ENCODE measurements around the gene PALD1.

Gene PALD1

GRCh38 chr10:70538195-70538520 is 59.6 kb downstream of the PALD1 start:
- DNase-seq: no peak

GRCh38 chr10:70538731-70539338 is 60.3 kb downstream of the PALD1 start:
- no peak for DNase-seq

- no peak for DNase-seq
Measured at GRCh38 chr10:70539471-70539870, 60.9 kb downstream of the PALD1 start.

- no peak for DNase-seq
Measured at GRCh38 chr10:70540089-70540788, 61.7 kb downstream of the PALD1 start.

GRCh38 chr10:70540789-70541360 is 62.3 kb downstream of the PALD1 start:
- no peak for DNase-seq

- DNase-seq: no peak
Measured at GRCh38 chr10:70541736-70542564, 63.4 kb downstream of the PALD1 start.

- no peak for DNase-seq
Measured at GRCh38 chr10:70542565-70542938, 64.0 kb downstream of the PALD1 start.

- DNase-seq: no peak
Measured at GRCh38 chr10:70543911-70544310, 65.3 kb downstream of the PALD1 start.

- DNase-seq: no peak
Measured at GRCh38 chr10:70544431-70545340, 66.1 kb downstream of the PALD1 start.

- no peak for DNase-seq
Measured at GRCh38 chr10:70546584-70546983, 68.0 kb downstream of the PALD1 start.

GRCh38 chr10:70549351-70549961 is 70.9 kb downstream of the PALD1 start:
- DNase-seq: no peak

- DNase-seq: no peak
Measured at GRCh38 chr10:70549962-70550458, 71.4 kb downstream of the PALD1 start.

GRCh38 chr10:70550459-70550858 is 71.9 kb downstream of the PALD1 start:
- DNase-seq: no peak

GRCh38 chr10:70551466-70551865 is 72.9 kb downstream of the PALD1 start:
- DNase-seq: no peak

- DNase-seq: no peak
Measured at GRCh38 chr10:70551971-70552422, 73.4 kb downstream of the PALD1 start.

- no peak for DNase-seq
Measured at GRCh38 chr10:70552586-70552985, 74.0 kb downstream of the PALD1 start.

- DNase-seq: no peak
Measured at GRCh38 chr10:70555371-70555770, 76.8 kb downstream of the PALD1 start.

- no peak for DNase-seq
Measured at GRCh38 chr10:70557086-70557845, 78.7 kb downstream of the PALD1 start.

GRCh38 chr10:70557876-70558275 is 79.3 kb downstream of the PALD1 start:
- DNase-seq: no peak

- no peak for DNase-seq
Measured at GRCh38 chr10:70558295-70558694, 79.7 kb downstream of the PALD1 start.

All from cortex of kidney (tissue), 1 donor.